GM23248 (cell line): Measurements from ENCODE around the gene CEP164.

Experiments
- EZH2 ChIP-seq: fragments of 200-600 bp; sonication (generic); IDR thresholded peaks from 2 replicates; pipeline ENCODE4 v1.6.1; 2018; ENCODE audit warnings: antibody characterized with exemption, mild to moderate bottlenecking; ENCODE audit not compliant: insufficient read depth, poor library complexity, severe bottlenecking
- EZH2phosphoT487 ChIP-seq: fragments of 200-600 bp; sonication (generic); IDR thresholded peaks from 2 replicates; pipeline ENCODE4 v1.6.1; 2018; ENCODE audit warnings: antibody characterized with exemption, moderate library complexity, mild to moderate bottlenecking, low read depth; ENCODE audit not compliant: insufficient read depth

- no peak for TF ChIP-seq EZH2
- no peak for TF ChIP-seq EZH2phosphoT487
These were observed 115.2 kb downstream of the CEP164 start for GRCh38 chr11:117442869-117443239.
